GM19025 (cell line): ENCODE data around the gene MC1R.
"Not testable (repeated sequence)": the region's sequence is repeated elsewhere in the genome, so short reads cannot be mapped to it uniquely, and the experiment has no call there.

Source experiments
- ATAC-seq: cut with Tn5 transposase; IDR thresholded peaks from one replicate; pipeline ENCODE4 v1.9.1; 2021; ENCODE audit warnings: mild to moderate bottlenecking, low read depth, moderate library complexity; ENCODE audit not compliant: unreplicated experiment

MC1R gene

GRCh38 chr16:89956505-89957215 is 38.0 kb downstream of the MC1R start:
- no peak for ATAC-seq

GRCh38 chr16:89957216-89957785 is 38.6 kb downstream of the MC1R start:
- no peak for ATAC-seq

GRCh38 chr16:89958068-89958467 is 39.4 kb downstream of the MC1R start:
- ATAC-seq: no peak

GRCh38 chr16:89958596-89958995 is 39.9 kb downstream of the MC1R start:
- no peak for ATAC-seq

GRCh38 chr16:89960966-89961365 is 42.3 kb downstream of the MC1R start:
- ATAC-seq: no peak

- no peak for ATAC-seq
Observed at GRCh38 chr16:89961920-89962319, 43.3 kb downstream of the MC1R start.

GRCh38 chr16:89962754-89963498 is 44.3 kb downstream of the MC1R start:
- no peak for ATAC-seq

- no peak for ATAC-seq
Observed at GRCh38 chr16:89964201-89964600, 45.5 kb downstream of the MC1R start.

GRCh38 chr16:89965447-89966225 is 47.0 kb downstream of the MC1R start:
- no peak for ATAC-seq

- no peak for ATAC-seq
Observed at GRCh38 chr16:89966756-89967155, 48.1 kb downstream of the MC1R start.

GRCh38 chr16:89967436-89967835 is 48.8 kb downstream of the MC1R start:
- ATAC-seq: not testable (repeated sequence)

GRCh38 chr16:89968074-89968473 is 49.4 kb downstream of the MC1R start:
- not testable (repeated sequence) for ATAC-seq

GRCh38 chr16:89969741-89970410 is 51.2 kb downstream of the MC1R start:
- ATAC-seq: no peak
